Right lobe of liver (tissue), 6 donors: ENCODE data around the gene HUS1B. TPM values are rescaled to one million over a fixed set of nuclear protein-coding genes. Genes with fewer than 3 reads are reported as not detected.

Source experiments
- ATAC-seq, 4 donors: fragments of 200-7000 bp; cut with Tn5 transposase; one replicate each; pipeline ENCODE4 v1.9.1; 2020; ENCODE audit warnings: mild to moderate bottlenecking in 4 of 4, moderate library complexity in 4 of 4
- DNase-seq, 3 donors: peaks; one replicate each; pipeline ENCODE4 v3.0.0-alpha.2; 2020
- H3K27ac ChIP-seq, 3 donors: fragments of 200-600 bp; one replicate each; pipeline ENCODE4 v1.8.0; 2022
- H3K27me3 ChIP-seq, 2 donors: fragments of 200-600 bp; one replicate each; pipeline ENCODE4 v1.8.0; 2022
- H3K36me3 ChIP-seq, 4 donors: fragments of 200-600 bp; sonication (generic) in 1 of 4; one replicate each; pipeline versions ENCODE4 v1.5.1 to v1.8.0; 2017 to 2022; ENCODE audit warnings: control low read depth in 1 of 4
- H3K4me1 ChIP-seq, 4 donors: fragments of 200-600 bp; sonication (generic) in 1 of 4; one replicate each; pipeline versions ENCODE4 v1.5.1 to v1.8.0; 2017 to 2022; ENCODE audit warnings: control low read depth in 1 of 4
- H3K4me3 ChIP-seq, 3 donors: fragments of 200-600 bp; one replicate each; pipeline ENCODE4 v1.8.0; 2022
- H3K9me3 ChIP-seq, 4 donors: fragments of 200-600 bp; sonication (generic) in 1 of 4; one replicate each; pipeline versions ENCODE4 v1.5.1 to v1.8.0; 2017 to 2022; ENCODE audit warnings: control low read depth in 1 of 4
- POLR2A ChIP-seq: fragments of 450-650 bp; IDR thresholded peaks from one replicate; pipeline ENCODE4 v1.6.1; 2017; ENCODE audit warnings: antibody characterized with exemption, mild to moderate bottlenecking
- WGBS: methylation state at CpG from one replicate; pipeline ENCODE4 v1.1.6; 2018; ENCODE audit warnings: low coverage, low lambda C conversion rate; ENCODE audit not compliant: insufficient coverage; ENCODE audit errors: missing lambda C conversion rate; 5-methylcytosine and 5-hydroxymethylcytosine counted together
- intact Hi-C, 2 donors: fragments of 100-400 bp; cut with DNase I; formaldehyde crosslinking; loops; one replicate each; pipeline versions ENCODE4 v1.11.2 to v1.14.1; 2022
- long read RNA-seq: library from polyadenylated mRNA; unstranded; transcript quantifications from one replicate; pipeline ENCODE4 v2.0.0, GENCODE V29; 2019
- total RNA-seq, 6 experiments: library from RNA; depleted of rRNA in 2 of 6; stranded (reverse); fragments of >200 nt in 2 of 6; fragmentation: NEBNext Ultra II Directional in 3 of 6; extraction: Animal tissue kit (Norgen Biotek cat#: 25700) in 3 of 6; gene quantifications; one replicate each; pipeline versions ENCODE4 v1.1.0 to v1.2.4, GENCODE V29; 2016 to 2023
- TF ChIP-seq, protein P1 (sequence below), 4 donors: fragments of 200-600 bp in 3 of 4; fragments of 450-650 bp in 1 of 4; IDR thresholded peaks; one replicate each; pipeline versions ENCODE4 v1.5.1 to v1.8.0; 2016 to 2022; ENCODE audit warnings: antibody characterized with exemption in 4 of 4, mild to moderate bottlenecking in 2 of 4
- donor health status: DM: no; HTN: yes; CAD: no.
- donor health status: DM: no; HTN: no; CAD: no.
- donor health status: DM: no; HTN: no; CAD: no.
- donor health status: DM: no; HTN: yes; CAD: no.
- donor health status: DM: no; HTN: yes; CAD: no.

The HUS1B gene
- total RNA-seq, result 1 to 10 TPM in 2 of 6 experiments, under 1 TPM in 3, not detected in 1; 0.26 to 2.8 (median 0.34) TPM
- long read RNA-seq, result 0 reads

DNA sequence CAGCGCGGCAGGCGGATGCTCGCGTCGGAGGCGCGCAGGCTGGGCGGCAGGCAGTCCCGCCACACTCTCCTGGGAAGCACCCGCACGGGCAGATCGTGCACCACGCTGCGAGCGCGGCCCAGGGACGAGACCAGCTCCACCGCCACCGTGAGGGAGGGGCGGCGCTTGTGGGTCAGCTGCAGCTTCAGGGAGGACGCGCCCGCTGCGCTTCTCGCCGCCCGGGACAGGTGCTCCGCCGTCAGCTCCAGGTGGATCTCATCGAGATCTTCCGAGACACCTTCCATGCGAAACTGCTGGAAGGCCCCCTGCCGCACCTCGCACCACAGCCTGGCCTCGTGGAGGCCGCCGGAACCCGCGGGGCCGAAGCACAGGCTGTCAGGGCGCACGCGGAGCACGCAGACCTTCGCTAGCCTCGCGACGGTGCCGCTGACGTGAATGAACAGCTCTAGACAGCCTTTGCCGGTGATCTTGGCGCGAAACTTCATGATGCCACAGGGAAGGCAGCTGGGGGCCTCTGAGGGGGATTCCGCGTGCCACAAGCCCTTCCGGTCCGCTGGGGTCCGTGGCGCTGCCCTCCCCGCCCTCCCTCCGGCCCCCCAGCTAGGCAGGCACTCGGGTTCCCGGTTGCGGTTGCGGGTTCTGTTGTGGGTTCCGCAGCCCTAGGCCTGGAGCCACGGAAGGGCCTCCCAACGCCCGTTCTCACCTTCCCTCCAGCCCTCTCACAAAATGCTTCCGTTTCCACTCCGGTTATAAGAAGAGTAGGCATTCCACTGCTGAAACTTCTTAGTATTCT, at the start of gene HUS1B:
Gene HUS1B (minus strand): TSS at position 641 of the 793 bp plus-strand sequence. CDS start 156 bp downstream, at position 485.
- 94% methylated on average over 6 of the region's 73 CpGs for WGBS
- Histone ChIP-seq H3K4me1 (no peaks in the 10 kb centered on the region), H3K27ac (no peak within 1 kb of the TSS), H3K27me3 (no peaks in the 10 kb centered on the region), H3K9me3 (no peaks in the 10 kb centered on the region), H3K36me3 (no peaks in the 10 kb centered on the region), H3K4me3 (no peak within 1 kb of the TSS)
- ATAC-seq (peak in 1 of 4 donors; percentile 33), DNase-seq (no peak)
- TF ChIP-seq, protein P1, sequence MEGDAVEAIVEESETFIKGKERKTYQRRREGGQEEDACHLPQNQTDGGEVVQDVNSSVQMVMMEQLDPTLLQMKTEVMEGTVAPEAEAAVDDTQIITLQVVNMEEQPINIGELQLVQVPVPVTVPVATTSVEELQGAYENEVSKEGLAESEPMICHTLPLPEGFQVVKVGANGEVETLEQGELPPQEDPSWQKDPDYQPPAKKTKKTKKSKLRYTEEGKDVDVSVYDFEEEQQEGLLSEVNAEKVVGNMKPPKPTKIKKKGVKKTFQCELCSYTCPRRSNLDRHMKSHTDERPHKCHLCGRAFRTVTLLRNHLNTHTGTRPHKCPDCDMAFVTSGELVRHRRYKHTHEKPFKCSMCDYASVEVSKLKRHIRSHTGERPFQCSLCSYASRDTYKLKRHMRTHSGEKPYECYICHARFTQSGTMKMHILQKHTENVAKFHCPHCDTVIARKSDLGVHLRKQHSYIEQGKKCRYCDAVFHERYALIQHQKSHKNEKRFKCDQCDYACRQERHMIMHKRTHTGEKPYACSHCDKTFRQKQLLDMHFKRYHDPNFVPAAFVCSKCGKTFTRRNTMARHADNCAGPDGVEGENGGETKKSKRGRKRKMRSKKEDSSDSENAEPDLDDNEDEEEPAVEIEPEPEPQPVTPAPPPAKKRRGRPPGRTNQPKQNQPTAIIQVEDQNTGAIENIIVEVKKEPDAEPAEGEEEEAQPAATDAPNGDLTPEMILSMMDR (IDR thresholded peaks at IDR 0.05), result no peak
- TF ChIP-seq POLR2A, result no peak
- intact Hi-C loops, result no loop called here

DNA sequence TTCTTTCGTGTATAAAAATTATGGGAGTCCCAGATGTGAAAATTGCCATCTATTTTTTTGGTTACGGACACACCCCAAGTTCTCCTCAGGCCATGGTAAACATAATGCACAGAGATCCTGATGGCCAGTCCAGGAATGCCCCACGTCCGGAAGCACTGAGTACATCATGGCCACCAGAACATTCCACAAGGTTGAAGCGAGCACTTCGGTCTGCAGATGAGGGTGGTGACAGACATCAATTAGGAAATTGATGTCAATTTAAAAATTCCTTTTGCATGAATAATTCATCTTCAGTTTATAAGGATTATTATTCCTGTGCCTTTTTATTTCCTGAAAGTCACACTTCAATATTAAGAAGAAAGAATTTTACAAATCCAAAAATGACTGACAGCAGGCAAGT, 49.2 kb upstream of the HUS1B start:
- WGBS, result 86% methylated on average over 6 of the region's 6 CpGs
- H3K36me3 ChIP-seq, result no peaks in the 10 kb centered on the region

DNA sequence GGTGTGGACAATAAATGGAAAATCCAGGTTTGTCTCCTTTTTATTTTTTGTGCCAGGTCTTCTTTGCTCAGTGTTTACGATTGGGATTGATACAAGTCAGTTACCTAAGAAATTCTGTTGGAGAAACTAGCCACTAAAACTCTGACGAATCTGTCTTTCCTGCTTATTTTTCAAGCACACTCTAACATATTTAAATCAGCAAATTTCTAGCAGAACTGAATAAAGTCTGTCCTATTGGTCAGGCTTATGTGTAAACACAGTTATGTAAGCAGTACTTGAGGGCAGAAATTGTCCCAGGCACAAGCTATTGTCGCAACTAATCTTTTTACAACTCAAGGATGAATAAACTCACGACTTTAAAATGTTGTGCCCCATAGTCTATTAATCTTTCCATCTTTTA, 48.1 kb upstream of the HUS1B start:
- Histone ChIP-seq H3K4me3 (no peak overlapping the region), H3K27ac (no peak overlapping the region), H3K4me1 (peaks cover 0 to 10% (median 3%) of the 10 kb centered on the region in 4 donors), H3K9me3 (no peaks in the 10 kb centered on the region), H3K36me3 (no peaks in the 10 kb centered on the region), H3K27me3 (no peaks in the 10 kb centered on the region)
- no peak for TF ChIP-seq POLR2A
- TF ChIP-seq, protein P1 (IDR thresholded peaks at IDR 0.05), result no peak
- DNase-seq, result no peak
- intact Hi-C loops, result no loop called here
- 7% methylated on average over 4 of the region's 4 CpGs for WGBS
- ATAC-seq, result peak; percentile 59 to 87 (median 84)

More for the DNA sequence above, 49.2 kb upstream of the HUS1B start:
- Histone ChIP-seq H3K4me1 (peaks cover 0 to 10% (median 3%) of the 10 kb centered on the region in 4 donors), H3K27me3 (no peaks in the 10 kb centered on the region), H3K9me3 (no peaks in the 10 kb centered on the region), H3K27ac (no peak overlapping the region), H3K4me3 (no peak overlapping the region)
- DNase-seq (no peak), ATAC-seq (no peak)
- TF ChIP-seq POLR2A, result no peak
- TF ChIP-seq, protein P1 (IDR thresholded peaks at IDR 0.05), result no peak
- intact Hi-C loops, result no loop called here

GRCh38 chr6:704046-704445, 47.1 kb upstream of the HUS1B start:
- ATAC-seq, result no peak

More at GRCh38 chr6:704046-704445, 47.1 kb upstream of the HUS1B start:
- intact Hi-C loops, result no loop called here
- Histone ChIP-seq H3K4me3 (no peak overlapping the region), H3K36me3 (no peaks in the 10 kb centered on the region), H3K27me3 (no peaks in the 10 kb centered on the region), H3K4me1 (peaks cover 0 to 10% (median 3%) of the 10 kb centered on the region in 4 donors), H3K9me3 (no peaks in the 10 kb centered on the region), H3K27ac (no peak overlapping the region)
- TF ChIP-seq, protein P1 (IDR thresholded peaks at IDR 0.05), result no peak
- TF ChIP-seq POLR2A, result no peak
- WGBS, result 74% methylated on average over 6 of the region's 6 CpGs
- DNase-seq, result no peak
